Putamen (tissue), 1 donor: ENCODE data around the gene CTSL.

Experiments used
- DNase-seq: peaks from one replicate; pipeline ENCODE4 v3.0.0-alpha.2; 2016; ENCODE audit warnings: low spot score

Gene CTSL

GRCh38 chr9:87725900-87726709, at the start of gene CTSL:
Gene CTSL (plus strand): TSS chr9:87726119. CDS start chr9:87727604, 1,485 bp downstream.
- peak; percentile 93 for DNase-seq

- DNase-seq, result no peak
These were observed 48.7 kb upstream of the CTSL start for GRCh38 chr9:87676976-87677775.

DNA sequence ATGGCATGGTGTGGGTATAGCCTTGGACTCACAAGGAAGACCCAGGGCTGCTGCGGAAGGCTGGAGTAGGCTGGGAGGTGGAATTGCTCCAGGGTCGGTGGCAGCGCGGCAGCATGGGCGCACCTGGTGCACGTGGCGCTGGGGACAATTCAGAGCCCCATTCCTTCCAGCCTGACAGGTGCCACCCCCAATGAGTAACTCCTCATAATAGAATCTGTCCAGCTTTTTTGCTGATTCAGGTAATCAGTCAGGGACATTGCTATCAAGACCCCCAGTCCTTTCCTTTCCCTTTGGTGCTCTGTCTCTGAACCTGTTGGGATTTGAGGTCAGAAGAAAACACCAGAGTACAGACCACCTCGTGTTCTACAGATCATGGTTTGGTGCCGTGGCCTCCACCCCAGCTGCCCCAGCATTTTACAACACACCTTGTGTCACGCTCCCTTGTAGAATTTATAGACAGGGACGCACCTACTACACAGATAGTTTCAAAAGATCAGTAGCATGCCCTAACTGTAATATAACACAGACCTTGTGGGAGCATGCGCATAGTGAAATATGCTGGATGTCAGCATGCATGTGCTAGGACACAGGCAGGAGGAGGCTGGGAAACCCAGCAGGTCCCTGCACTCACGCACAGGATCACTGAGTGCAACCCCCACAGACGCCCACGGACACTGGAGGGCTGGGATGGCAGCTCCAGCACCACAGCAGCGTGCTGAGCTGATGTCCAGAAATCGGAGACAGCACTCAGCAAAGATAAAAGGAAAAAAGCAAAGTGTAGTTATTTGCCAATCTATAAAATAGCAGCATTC, 47.9 kb upstream of the CTSL start:
- DNase-seq, result no peak

DNA sequence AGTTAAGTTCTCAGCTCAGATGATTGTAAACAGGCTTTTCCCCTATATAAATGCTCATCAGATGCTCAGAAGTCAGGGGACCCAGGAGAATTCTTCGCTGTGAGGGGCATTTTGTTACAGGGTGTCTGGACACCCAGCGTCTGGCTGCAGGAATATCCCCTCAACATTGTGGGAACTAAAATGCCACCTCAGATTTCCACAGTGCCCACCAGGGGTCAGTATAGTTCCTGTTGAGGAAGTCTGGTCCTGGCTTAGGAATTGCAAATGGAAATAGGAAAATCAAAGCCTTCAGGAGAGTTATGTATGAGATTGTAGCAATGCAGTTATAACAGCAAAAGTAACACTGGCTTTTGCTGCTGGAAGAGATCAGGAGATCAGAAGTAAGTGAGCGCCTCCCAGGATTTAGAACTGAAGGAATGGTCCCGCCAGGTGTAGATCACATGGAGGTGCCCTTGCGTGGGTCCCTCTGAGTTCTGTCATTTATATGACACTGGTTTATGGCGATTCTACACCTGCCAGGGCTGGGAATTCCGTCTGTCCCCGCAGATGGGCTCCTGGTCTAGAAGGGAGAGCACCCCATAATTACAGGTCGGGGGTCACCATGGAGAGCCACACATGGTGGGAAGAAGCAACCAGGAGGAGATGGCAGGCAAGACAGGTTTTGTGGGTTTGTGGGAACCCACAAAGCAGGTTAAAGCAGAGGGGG, 47.1 kb upstream of the CTSL start:
- DNase-seq, result peak; percentile 52

DNA sequence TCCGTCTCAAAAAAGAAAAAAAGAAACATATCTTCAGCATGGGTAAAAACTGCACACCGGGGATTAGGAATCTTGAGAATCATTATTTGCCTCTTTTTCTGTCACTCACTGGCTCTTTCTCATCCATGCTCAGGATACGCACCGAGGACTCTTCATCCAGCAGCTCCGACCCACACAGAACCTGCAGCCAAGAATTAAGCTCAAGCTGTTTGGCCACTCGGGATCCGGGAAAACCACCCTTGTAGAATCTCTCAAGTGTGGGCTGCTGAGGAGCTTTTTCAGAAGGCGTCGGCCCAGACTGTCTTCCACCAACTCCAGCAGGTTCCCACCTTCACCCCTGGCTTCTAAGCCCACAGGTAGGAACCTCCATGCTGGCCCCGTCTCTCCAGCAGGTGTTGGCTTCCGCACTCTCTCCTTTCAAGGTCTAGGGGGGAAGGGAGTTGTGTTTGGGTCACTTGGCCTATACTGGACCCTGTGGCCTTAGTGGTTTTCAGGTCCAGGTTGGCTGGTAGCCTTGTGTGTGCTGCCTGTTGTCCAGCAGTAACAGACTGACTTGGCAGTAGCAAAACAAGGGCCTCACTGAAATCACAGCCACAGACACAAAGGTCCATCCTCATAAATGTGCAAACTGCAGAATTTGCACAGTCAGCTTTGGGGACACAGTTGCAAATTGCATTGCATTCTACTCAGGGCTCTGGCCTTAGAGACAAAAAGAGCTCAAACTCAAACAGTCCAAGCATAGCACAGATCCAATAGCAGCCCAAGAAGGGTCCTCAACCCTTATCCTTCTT, 44.5 kb upstream of the CTSL start:
- no peak for DNase-seq

- DNase-seq, result no peak
These were observed 43.8 kb upstream of the CTSL start for GRCh38 chr9:87682085-87682484.

DNA sequence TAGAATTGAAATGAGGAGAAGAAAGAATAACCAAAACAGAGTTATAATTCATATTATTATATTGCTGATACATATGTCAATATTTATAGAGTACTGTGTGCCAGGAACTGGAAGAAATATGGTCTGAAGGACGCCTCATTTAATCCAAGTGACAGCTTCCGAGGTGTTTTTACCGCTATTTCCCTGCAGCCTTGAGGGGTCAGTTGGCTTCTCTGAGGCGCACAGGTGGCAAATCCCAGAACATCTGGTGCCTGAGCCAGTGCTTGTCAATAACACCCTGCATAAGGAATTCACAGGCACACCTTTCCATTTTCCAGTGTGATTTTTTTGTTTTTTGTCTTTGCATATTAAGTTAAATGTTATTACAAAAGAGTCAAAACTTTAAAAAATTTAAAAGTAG, 43.3 kb upstream of the CTSL start:
- no peak for DNase-seq

DNA sequence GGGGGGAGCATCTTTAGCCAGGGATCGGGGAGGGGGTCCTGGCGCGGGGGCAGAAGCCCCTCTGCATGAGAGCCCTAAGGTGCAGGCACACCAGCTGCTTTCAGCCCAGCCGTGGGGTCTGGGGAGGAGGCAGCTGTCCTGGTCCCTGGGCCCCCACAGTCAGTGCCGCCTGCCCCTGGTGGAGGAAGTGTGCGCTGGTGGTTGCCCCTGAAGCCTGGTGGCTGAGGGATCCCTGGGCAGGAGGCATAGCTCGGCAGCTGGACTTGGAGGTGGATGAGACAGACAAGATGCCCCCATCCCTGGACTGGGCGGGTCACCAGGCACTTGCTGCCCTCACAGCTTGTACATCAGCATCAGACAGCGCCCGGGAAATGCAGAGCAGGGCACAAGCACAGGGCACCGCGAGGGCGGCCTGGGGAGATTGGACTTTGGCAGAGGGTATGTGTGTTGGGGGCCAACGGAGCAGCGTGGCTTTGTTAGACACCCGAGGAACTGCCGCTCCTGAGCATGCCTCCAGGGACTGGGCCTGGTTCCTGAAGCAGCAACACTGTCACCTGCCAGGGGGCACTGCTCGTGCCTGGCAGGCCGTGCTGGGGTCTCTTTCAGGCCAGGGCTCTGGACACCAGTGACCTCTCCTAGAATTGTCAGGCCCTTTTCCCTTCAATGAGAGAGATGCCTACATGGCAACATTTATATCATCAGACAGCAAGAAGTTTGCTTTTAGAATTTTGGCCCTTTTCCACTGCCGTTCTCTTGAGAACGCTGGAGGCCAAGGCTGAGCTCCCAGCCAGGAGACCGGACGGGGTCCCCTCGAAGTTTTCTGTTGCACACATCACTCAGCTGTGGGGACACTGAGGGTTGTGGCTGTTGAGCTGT, 41.9 kb upstream of the CTSL start:
- no peak for DNase-seq

- no peak for DNase-seq
These were observed 41.2 kb upstream of the CTSL start for GRCh38 chr9:87684627-87685219.

DNA sequence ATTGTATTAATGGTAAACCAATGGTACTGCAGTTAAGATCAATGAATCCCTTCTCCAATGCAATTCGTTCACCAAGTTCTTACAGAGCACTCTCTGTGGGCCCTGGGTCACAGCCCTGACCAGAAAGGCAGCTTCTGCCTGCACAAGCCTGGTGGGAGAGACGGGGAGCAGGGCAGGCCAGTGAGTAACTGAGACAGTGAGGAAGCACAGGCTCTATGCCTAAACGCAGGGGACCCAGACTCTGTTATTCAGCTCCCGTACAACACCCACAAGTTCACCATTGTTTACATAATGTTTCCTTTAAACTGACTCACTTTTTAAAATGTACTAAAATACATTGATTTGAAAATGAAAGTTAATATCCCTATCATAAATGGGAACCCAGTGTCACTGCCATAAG, 40.5 kb upstream of the CTSL start:
- no peak for DNase-seq

- no peak for DNase-seq
These were observed 39.9 kb upstream of the CTSL start for GRCh38 chr9:87685871-87686519.

- no peak for DNase-seq
These were observed 39.3 kb upstream of the CTSL start for GRCh38 chr9:87686520-87687090.

DNA sequence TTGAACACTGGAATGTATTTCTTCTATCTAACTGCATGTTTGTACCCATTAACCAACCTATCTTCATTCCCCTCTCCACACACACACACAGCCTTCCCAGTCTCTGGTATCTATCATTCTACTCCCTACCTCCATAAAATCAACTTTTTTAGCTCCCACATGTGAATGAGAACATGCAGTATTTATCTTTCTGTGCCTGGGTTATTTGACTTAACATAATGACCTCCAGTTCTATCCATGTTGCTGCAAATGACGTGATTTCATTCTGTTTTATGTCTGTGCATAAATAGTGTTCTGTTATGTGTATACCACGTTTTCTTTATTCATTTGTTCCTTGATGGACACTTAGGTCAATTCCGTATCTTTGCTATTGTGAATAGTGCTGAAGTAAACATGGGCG, 38.7 kb upstream of the CTSL start:
- DNase-seq, result no peak

GRCh38 chr9:87694236-87694755, 31.6 kb upstream of the CTSL start:
- DNase-seq, result no peak

DNA sequence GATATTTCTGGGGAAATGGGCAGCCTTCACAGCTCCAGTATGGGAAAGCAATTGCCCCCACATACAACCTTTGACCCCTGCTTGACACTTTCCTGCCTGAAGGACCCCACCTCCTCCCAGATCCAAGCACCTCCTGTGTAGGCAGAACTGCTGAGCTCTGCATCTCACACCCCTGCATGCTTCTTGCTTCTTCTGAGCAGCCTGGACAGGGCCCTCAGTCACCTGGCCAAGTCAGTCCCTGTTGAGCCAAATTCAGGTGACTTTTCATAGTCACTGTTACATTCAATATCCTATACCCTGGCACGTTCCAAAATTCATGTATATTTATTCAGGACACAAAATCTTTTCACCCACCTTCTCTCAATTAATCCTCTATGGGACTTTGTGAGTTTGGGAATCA, 30.4 kb upstream of the CTSL start:
- no peak for DNase-seq

- no peak for DNase-seq
These were observed 29.3 kb upstream of the CTSL start for GRCh38 chr9:87696641-87697040.

DNA sequence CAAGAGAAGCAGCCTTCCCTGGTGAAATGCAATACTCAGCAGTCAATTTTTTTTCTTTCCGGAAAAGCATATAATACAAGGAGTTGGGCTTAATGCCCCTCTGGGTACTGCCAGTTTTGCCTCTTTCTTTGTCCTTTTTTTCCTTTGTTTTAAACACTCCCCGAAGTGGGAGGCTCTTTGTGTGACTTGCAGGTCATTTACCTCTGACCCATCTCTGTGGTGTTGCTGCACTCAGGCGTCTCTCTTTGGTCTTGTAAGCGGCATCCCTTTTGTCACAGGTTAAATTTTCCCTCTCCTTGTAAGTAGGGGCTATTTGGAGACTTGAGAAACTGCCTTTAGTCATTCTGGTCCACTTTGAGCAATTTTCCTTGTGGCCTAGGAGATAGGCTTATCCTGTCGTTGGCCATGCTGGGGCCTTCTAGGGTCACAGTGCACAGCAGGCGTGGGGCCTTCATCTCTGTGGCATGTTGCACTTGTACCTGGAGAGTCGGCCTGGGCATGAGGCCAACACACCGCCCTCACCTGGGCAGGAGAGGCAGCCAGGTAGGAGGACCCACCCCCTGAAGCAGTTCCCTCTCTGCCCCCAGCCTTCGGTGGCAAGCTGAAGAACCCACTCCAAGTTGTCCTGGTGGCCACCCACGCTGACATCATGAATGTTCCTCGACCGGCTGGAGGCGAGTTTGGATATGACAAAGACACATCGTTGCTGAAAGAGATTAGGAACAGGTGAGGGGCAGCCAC, 27.7 kb upstream of the CTSL start:
- no peak for DNase-seq

GRCh38 chr9:87699835-87700234, 26.1 kb upstream of the CTSL start:
- no peak for DNase-seq
